ENCODE results near the gene LHFPL6. TPM values are rescaled to one million over a fixed set of nuclear protein-coding genes. Genes with fewer than 3 reads are reported as not detected.
A peak's percentile ranks its signal among the peaks of the same experiment; 100 is the strongest.

Gene LHFPL6
- total and polyA plus RNA-seq, 2 experiments from 2014 or later = 7.8 to 9.5 TPM

DNA sequence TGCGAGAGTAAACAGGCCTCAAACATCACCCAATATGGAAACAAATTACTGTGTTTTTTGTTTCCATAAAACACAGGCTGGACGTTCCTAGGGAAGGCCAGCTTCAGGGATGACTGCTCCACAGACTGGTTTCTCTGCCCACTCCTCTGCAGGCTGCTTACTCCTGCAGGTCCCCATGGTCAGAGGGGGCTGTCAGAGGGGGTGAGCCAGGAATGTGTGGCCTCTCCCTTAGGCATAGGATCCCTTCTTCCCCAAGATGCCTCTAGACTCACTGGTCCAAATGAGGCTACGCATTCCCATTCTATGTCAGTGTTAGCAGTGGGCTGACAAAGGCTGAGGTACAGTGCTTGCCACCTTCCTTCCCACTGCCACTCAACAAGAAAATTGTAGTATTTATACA is 229.8 kb downstream of the LHFPL6 start:
- H2AFZ ChIP-seq = no peak overlapping the region
- no peak overlapping the region for H3K4me2 ChIP-seq
- Mint-ChIP-seq H3K4me3 (no peak overlapping the region), H3K27me3 (ENCODE audit: insufficient read depth, low read depth, poor library complexity) (peaks cover 2% of the 10 kb centered on the region), H3K4me1 (peaks cover 3% of the 10 kb centered on the region; the same call in 2 of the 3 replicates), H3K36me3 (ENCODE audit: low read depth) (no peaks in the 10 kb centered on the region), H3K9me3 (no peaks in the 10 kb centered on the region), H3K27ac (no peak overlapping the region)
- DNase-seq (ENCODE audit: low spot score) = no peak
- no peaks in the 10 kb centered on the region for H3K79me2 ChIP-seq (replicated peaks; ENCODE audit: insufficient read depth)
- no peaks in the 10 kb centered on the region for H3K9me2 ChIP-seq (ENCODE audit: insufficient read depth)
- peaks cover 7% of the 10 kb centered on the region; the same call in 1 of the 2 replicates for H4K20me1 ChIP-seq (replicated peaks; ENCODE audit: insufficient read depth)
- TF ChIP-seq, protein P1, sequence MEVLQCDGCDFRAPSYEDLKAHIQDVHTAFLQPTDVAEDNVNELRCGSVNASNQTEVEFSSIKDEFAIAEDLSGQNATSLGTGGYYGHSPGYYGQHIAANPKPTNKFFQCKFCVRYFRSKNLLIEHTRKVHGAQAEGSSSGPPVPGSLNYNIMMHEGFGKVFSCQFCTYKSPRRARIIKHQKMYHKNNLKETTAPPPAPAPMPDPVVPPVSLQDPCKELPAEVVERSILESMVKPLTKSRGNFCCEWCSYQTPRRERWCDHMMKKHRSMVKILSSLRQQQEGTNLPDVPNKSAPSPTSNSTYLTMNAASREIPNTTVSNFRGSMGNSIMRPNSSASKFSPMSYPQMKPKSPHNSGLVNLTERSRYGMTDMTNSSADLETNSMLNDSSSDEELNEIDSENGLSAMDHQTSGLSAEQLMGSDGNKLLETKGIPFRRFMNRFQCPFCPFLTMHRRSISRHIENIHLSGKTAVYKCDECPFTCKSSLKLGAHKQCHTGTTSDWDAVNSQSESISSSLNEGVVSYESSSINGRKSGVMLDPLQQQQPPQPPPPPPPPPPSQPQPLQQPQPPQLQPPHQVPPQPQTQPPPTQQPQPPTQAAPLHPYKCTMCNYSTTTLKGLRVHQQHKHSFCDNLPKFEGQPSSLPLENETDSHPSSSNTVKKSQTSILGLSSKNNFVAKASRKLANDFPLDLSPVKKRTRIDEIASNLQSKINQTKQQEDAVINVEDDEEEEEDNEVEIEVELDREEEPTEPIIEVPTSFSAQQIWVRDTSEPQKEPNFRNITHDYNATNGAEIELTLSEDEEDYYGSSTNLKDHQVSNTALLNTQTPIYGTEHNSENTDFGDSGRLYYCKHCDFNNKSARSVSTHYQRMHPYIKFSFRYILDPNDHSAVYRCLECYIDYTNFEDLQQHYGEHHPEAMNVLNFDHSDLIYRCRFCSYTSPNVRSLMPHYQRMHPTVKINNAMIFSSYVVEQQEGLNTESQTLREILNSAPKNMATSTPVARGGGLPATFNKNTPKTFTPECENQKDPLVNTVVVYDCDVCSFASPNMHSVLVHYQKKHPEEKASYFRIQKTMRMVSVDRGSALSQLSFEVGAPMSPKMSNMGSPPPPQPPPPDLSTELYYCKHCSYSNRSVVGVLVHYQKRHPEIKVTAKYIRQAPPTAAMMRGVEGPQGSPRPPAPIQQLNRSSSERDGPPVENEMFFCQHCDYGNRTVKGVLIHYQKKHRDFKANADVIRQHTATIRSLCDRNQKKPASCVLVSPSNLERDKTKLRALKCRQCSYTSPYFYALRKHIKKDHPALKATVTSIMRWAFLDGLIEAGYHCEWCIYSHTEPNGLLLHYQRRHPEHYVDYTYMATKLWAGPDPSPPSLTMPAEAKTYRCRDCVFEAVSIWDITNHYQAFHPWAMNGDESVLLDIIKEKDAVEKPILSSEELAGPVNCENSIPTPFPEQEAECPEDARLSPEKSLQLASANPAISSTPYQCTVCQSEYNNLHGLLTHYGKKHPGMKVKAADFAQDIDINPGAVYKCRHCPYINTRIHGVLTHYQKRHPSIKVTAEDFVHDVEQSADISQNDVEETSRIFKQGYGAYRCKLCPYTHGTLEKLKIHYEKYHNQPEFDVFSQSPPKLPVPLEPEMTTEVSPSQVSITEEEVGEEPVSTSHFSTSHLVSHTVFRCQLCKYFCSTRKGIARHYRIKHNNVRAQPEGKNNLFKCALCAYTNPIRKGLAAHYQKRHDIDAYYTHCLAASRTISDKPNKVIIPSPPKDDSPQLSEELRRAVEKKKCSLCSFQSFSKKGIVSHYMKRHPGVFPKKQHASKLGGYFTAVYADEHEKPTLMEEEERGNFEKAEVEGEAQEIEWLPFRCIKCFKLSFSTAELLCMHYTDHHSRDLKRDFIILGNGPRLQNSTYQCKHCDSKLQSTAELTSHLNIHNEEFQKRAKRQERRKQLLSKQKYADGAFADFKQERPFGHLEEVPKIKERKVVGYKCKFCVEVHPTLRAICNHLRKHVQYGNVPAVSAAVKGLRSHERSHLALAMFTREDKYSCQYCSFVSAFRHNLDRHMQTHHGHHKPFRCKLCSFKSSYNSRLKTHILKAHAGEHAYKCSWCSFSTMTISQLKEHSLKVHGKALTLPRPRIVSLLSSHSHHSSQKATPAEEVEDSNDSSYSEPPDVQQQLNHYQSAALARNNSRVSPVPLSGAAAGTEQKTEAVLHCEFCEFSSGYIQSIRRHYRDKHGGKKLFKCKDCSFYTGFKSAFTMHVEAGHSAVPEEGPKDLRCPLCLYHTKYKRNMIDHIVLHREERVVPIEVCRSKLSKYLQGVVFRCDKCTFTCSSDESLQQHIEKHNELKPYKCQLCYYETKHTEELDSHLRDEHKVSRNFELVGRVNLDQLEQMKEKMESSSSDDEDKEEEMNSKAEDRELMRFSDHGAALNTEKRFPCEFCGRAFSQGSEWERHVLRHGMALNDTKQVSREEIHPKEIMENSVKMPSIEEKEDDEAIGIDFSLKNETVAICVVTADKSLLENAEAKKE (CRISPR knock-in tag; IDR thresholded peaks at IDR 0.05) = no peak
- TF ChIP-seq NANOG (IDR thresholded peaks at IDR 0.05; ENCODE audit: borderline replicate concordance) (no peak), EZH2phosphoT487 (IDR thresholded peaks at IDR 0.05; ENCODE audit: unreplicated experiment) (no peak), JUNB (IDR thresholded peaks at IDR 0.05; ENCODE audit: unreplicated experiment) (no peak), POLR2AphosphoS5 (IDR thresholded peaks at IDR 0.05; ENCODE audit: low read depth) (no peak), CREB1 (CRISPR knock-in tag; IDR thresholded peaks at IDR 0.05; ENCODE audit: low read depth) (no peak), ZNF114 (CRISPR knock-in tag; IDR thresholded peaks at IDR 0.05) (no peak), EZH2 (IDR thresholded peaks at IDR 0.05; ENCODE audit: low read depth, unreplicated experiment) (no peak), ZNF331 (CRISPR knock-in tag; IDR thresholded peaks at IDR 0.05; ENCODE audit: low read depth) (no peak), STAT1 (IDR thresholded peaks at IDR 0.05; ENCODE audit: unreplicated experiment) (no peak)
- TF ChIP-seq, protein P2, sequence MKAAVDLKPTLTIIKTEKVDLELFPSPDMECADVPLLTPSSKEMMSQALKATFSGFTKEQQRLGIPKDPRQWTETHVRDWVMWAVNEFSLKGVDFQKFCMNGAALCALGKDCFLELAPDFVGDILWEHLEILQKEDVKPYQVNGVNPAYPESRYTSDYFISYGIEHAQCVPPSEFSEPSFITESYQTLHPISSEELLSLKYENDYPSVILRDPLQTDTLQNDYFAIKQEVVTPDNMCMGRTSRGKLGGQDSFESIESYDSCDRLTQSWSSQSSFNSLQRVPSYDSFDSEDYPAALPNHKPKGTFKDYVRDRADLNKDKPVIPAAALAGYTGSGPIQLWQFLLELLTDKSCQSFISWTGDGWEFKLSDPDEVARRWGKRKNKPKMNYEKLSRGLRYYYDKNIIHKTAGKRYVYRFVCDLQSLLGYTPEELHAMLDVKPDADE (IDR thresholded peaks at IDR 0.05) = no peak
- TF ChIP-seq, protein P3, sequence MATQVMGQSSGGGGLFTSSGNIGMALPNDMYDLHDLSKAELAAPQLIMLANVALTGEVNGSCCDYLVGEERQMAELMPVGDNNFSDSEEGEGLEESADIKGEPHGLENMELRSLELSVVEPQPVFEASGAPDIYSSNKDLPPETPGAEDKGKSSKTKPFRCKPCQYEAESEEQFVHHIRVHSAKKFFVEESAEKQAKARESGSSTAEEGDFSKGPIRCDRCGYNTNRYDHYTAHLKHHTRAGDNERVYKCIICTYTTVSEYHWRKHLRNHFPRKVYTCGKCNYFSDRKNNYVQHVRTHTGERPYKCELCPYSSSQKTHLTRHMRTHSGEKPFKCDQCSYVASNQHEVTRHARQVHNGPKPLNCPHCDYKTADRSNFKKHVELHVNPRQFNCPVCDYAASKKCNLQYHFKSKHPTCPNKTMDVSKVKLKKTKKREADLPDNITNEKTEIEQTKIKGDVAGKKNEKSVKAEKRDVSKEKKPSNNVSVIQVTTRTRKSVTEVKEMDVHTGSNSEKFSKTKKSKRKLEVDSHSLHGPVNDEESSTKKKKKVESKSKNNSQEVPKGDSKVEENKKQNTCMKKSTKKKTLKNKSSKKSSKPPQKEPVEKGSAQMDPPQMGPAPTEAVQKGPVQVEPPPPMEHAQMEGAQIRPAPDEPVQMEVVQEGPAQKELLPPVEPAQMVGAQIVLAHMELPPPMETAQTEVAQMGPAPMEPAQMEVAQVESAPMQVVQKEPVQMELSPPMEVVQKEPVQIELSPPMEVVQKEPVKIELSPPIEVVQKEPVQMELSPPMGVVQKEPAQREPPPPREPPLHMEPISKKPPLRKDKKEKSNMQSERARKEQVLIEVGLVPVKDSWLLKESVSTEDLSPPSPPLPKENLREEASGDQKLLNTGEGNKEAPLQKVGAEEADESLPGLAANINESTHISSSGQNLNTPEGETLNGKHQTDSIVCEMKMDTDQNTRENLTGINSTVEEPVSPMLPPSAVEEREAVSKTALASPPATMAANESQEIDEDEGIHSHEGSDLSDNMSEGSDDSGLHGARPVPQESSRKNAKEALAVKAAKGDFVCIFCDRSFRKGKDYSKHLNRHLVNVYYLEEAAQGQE (IDR thresholded peaks at IDR 0.05; ENCODE audit: unreplicated experiment) = no peak
- TF ChIP-seq, protein P4, sequence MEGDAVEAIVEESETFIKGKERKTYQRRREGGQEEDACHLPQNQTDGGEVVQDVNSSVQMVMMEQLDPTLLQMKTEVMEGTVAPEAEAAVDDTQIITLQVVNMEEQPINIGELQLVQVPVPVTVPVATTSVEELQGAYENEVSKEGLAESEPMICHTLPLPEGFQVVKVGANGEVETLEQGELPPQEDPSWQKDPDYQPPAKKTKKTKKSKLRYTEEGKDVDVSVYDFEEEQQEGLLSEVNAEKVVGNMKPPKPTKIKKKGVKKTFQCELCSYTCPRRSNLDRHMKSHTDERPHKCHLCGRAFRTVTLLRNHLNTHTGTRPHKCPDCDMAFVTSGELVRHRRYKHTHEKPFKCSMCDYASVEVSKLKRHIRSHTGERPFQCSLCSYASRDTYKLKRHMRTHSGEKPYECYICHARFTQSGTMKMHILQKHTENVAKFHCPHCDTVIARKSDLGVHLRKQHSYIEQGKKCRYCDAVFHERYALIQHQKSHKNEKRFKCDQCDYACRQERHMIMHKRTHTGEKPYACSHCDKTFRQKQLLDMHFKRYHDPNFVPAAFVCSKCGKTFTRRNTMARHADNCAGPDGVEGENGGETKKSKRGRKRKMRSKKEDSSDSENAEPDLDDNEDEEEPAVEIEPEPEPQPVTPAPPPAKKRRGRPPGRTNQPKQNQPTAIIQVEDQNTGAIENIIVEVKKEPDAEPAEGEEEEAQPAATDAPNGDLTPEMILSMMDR (conservative IDR thresholded peaks at IDR 0.05; ENCODE audit: low read depth in 2 of 2) = no peak
- peak; percentile 61 for ATAC-seq
- H3K36me3 ChIP-seq (ENCODE audit: insufficient read depth) = no peaks in the 10 kb centered on the region
- H3K27me3 ChIP-seq (ENCODE audit: insufficient read depth) = peaks cover 20% of the 10 kb centered on the region
- no peak overlapping the region for H3K27ac ChIP-seq (ENCODE audit: low read depth)
- no peaks in the 10 kb centered on the region for H3K4me1 ChIP-seq (ENCODE audit: insufficient read depth)
- no peak overlapping the region for H3K4me3 ChIP-seq
- no peaks in the 10 kb centered on the region for H3F3A ChIP-seq (replicated peaks; ENCODE audit: low read depth)

All from GM23338 (cell line).